ENCODE measurements around the gene RAD51. TPM values are rescaled to one million over a fixed set of nuclear protein-coding genes. Genes with fewer than 3 reads are reported as not detected.

Gene RAD51
- total RNA-seq, 1 experiment from 2014 or later = 30.3 TPM

- H3K36me3 ChIP-seq (ENCODE audit: control insufficient read depth, insufficient read depth, low read length) = no peaks in the 10 kb centered on the region
- POLR2A ChIA-PET = interaction anchor here (0.6 kb wide), 2 partner anchors 19 to 149 kb away, joined by 3 to 5 read pairs; no protein-coding TSS in a partner anchor
- in situ Hi-C loops (cut with HindIII; ENCODE audit: low pct_unique_long_range_greater_than_20kb, low sequenced_read_pairs) = no loop called here
- DNase-seq (ENCODE audit: low read depth, low spot score) (no peak), ATAC-seq (no peak)
- CTCF ChIA-PET = no interaction called here
- H3K27ac ChIP-seq (ENCODE audit: low read length) = no peak overlapping the region
- H3K4me3 ChIP-seq (ENCODE audit: low read depth in 2 of 2, low read length in 2 of 2) = no peak overlapping the region
- TF ChIP-seq POLR2AphosphoS5 (IDR thresholded peaks at IDR 0.05; ENCODE audit: low read depth, low read length) (no peak), REST (IDR thresholded peaks at IDR 0.05; ENCODE audit: insufficient read depth in 1 of 2, low read depth in 2 of 2, low read length in 1 of 2) (no peak), SIN3A (IDR thresholded peaks at IDR 0.05; ENCODE audit: borderline replicate concordance, insufficient read depth, low read depth, low read length) (no peak), TCF7L2 (IDR thresholded peaks at IDR 0.05; ENCODE audit: low read depth, low read length) (no peak), CTCF (IDR thresholded peaks at IDR 0.05) (no peak)
- no peaks in the 10 kb centered on the region for H3K9me3 ChIP-seq (ENCODE audit: control insufficient read depth, insufficient read depth, low read depth, low read length)
- H3K27me3 ChIP-seq (ENCODE audit: control insufficient read depth, insufficient read depth, low read length) = no peaks in the 10 kb centered on the region
- intact Hi-C loops (cut with micrococcal nuclease; ENCODE audit: unreplicated experiment) = no loop called here
- H3K4me1 ChIP-seq (ENCODE audit: control insufficient read depth, insufficient read depth, low read length) = peaks cover 3% of the 10 kb centered on the region; the same call in 1 of the 2 replicates
- no TSS peak for BruUV-seq (replicated peaks)
Measured at GRCh38 chr15:40749151-40749630, 54.2 kb downstream of the RAD51 start.

- no peak for ATAC-seq
- intact Hi-C loops (cut with micrococcal nuclease; ENCODE audit: unreplicated experiment) = no loop called here
- Histone ChIP-seq H3K27ac (ENCODE audit: low read length) (no peak overlapping the region), H3K4me1 (ENCODE audit: control insufficient read depth, insufficient read depth, low read length) (peaks cover 9% of the 10 kb centered on the region), H3K4me3 (ENCODE audit: low read depth in 2 of 2, low read length in 2 of 2) (no peak overlapping the region), H3K27me3 (ENCODE audit: control insufficient read depth, insufficient read depth, low read length) (no peaks in the 10 kb centered on the region), H3K9me3 (ENCODE audit: control insufficient read depth, insufficient read depth, low read depth, low read length) (no peaks in the 10 kb centered on the region), H3K36me3 (ENCODE audit: control insufficient read depth, insufficient read depth, low read length) (no peaks in the 10 kb centered on the region; the same call in 1 of the 2 replicates)
- no TSS peak for BruUV-seq (replicated peaks)
- TF ChIP-seq TCF7L2 (IDR thresholded peaks at IDR 0.05; ENCODE audit: low read depth, low read length) (no peak), POLR2AphosphoS5 (IDR thresholded peaks at IDR 0.05; ENCODE audit: low read depth, low read length) (no peak), CTCF (IDR thresholded peaks at IDR 0.05) (no peak), SIN3A (IDR thresholded peaks at IDR 0.05; ENCODE audit: borderline replicate concordance, insufficient read depth, low read depth, low read length) (no peak), REST (IDR thresholded peaks at IDR 0.05; ENCODE audit: insufficient read depth in 1 of 2, low read depth in 2 of 2, low read length in 1 of 2) (no peak)
- DNase-seq (ENCODE audit: low read depth, low spot score) = no peak
- CTCF ChIA-PET = no interaction called here
- in situ Hi-C loops (cut with HindIII; ENCODE audit: low pct_unique_long_range_greater_than_20kb, low sequenced_read_pairs) = no loop called here
- POLR2A ChIA-PET = no interaction called here
Measured at GRCh38 chr15:40750885-40751284, 55.9 kb downstream of the RAD51 start.
